Mucosa of descending colon (tissue), 3 donors: Measurements from ENCODE around the gene OAS3. TPM values are rescaled to one million over a fixed set of nuclear protein-coding genes. Genes with fewer than 3 reads are reported as not detected.

Source experiments
- ATAC-seq: fragments of 200-7000 bp; cut with Tn5 transposase; one replicate; pipeline ENCODE4 v1.9.1; 2020; ENCODE audit warnings: mild to moderate bottlenecking, moderate library complexity
- DNase-seq, 3 donors: peaks; one replicate each; pipeline ENCODE4 v3.0.0-alpha.2; 2020
- H3K36me3 ChIP-seq: fragments of 200-600 bp; one replicate; pipeline ENCODE4 v1.8.0; 2021; ENCODE audit warnings: low read depth, mild to moderate bottlenecking
- H3K4me1 ChIP-seq: fragments of 200-600 bp; one replicate; pipeline ENCODE4 v1.8.0; 2021; ENCODE audit warnings: low read depth, mild to moderate bottlenecking
- H3K4me3 ChIP-seq: fragments of 200-600 bp; one replicate; pipeline ENCODE4 v1.8.0; 2021; ENCODE audit warnings: mild to moderate bottlenecking
- H3K9me3 ChIP-seq: fragments of 200-600 bp; one replicate; pipeline ENCODE4 v1.8.0; 2021; ENCODE audit warnings: mild to moderate bottlenecking
- CTCF ChIP-seq: fragments of 200-600 bp; IDR thresholded peaks from one replicate; pipeline ENCODE4 v1.8.0; 2022; ENCODE audit warnings: antibody characterized with exemption, mild to moderate bottlenecking
- intact Hi-C, 2 donors: fragments of 100-400 bp; cut with DNase I in 1 of 2; cut with micrococcal nuclease in 1 of 2; formaldehyde crosslinking; loops; one replicate each; pipeline versions ENCODE4 v1.11.0 to v1.11.1; 2022; cut with DNase I, micrococcal nuclease
- total RNA-seq, 3 donors: library from RNA; stranded (reverse); fragmentation: NEBNext Ultra II Directional in 2 of 3; extraction: Animal tissue kit (Norgen Biotek cat#: 25700) in 2 of 3; gene quantifications; one replicate each; pipeline versions ENCODE4 v1.2.1 to v1.2.4, GENCODE V29; 2021 to 2023
- donor health status: DM: no; HTN: no; CAD: no; lungs with moderate emphysema.
- donor health status: DM: no; HTN: no; CAD: no.
- donor health status: DM: no; HTN: yes; CAD: no.

The OAS3 gene
- total RNA-seq, 3 donors from 2014 or later: 14.8 to 27.4 (median 22.3) TPM

GRCh38 chr12:112964067-112964670 lies 25.9 kb downstream of the OAS3 start:
- ATAC-seq (no peak), DNase-seq (no peak)

GRCh38 chr12:112964915-112965314 lies 26.6 kb downstream of the OAS3 start:
- no peak for DNase-seq
- H3K36me3 ChIP-seq: no peaks in the 10 kb centered on the region
- no peak for TF ChIP-seq CTCF

More at GRCh38 chr12:112964067-112964670, 25.9 kb downstream of the OAS3 start:
- Histone ChIP-seq H3K4me3 (no peak overlapping the region), H3K9me3 (no peaks in the 10 kb centered on the region), H3K4me1 (no peaks in the 10 kb centered on the region), H3K36me3 (no peaks in the 10 kb centered on the region)
- intact Hi-C loops: no loop called here
- no peak for TF ChIP-seq CTCF

GRCh38 chr12:112965643-112966042 lies 27.4 kb downstream of the OAS3 start:
- Histone ChIP-seq H3K9me3 (no peaks in the 10 kb centered on the region), H3K4me3 (no peak overlapping the region), H3K36me3 (no peaks in the 10 kb centered on the region), H3K4me1 (no peaks in the 10 kb centered on the region)
- ATAC-seq (no peak), DNase-seq (no peak)
- intact Hi-C loops: no loop called here
- no peak for TF ChIP-seq CTCF

More at GRCh38 chr12:112964915-112965314, 26.6 kb downstream of the OAS3 start:
- Histone ChIP-seq H3K4me3 (no peak overlapping the region), H3K4me1 (no peaks in the 10 kb centered on the region), H3K9me3 (no peaks in the 10 kb centered on the region)
- intact Hi-C loops: no loop called here
- no peak for ATAC-seq

- intact Hi-C loops: no loop called here
- no peaks in the 10 kb centered on the region for H3K36me3 ChIP-seq
- no peak overlapping the region for H3K4me3 ChIP-seq
- ATAC-seq: no peak
- H3K4me1 ChIP-seq: no peaks in the 10 kb centered on the region
- H3K9me3 ChIP-seq: no peaks in the 10 kb centered on the region
- TF ChIP-seq CTCF: no peak
- no peak for DNase-seq
Measured at GRCh38 chr12:112967306-112967705, 29.0 kb downstream of the OAS3 start.

GRCh38 chr12:112967858-112968257 lies 29.6 kb downstream of the OAS3 start:
- Histone ChIP-seq H3K9me3 (no peaks in the 10 kb centered on the region), H3K4me3 (no peak overlapping the region), H3K4me1 (no peaks in the 10 kb centered on the region), H3K36me3 (no peaks in the 10 kb centered on the region)
- no peak for DNase-seq
- no peak for ATAC-seq
- intact Hi-C loops: no loop called here
- TF ChIP-seq CTCF: no peak
